ENCODE measurements around the gene HINT3. TPM values are rescaled to one million over a fixed set of nuclear protein-coding genes. Genes with fewer than 3 reads are reported as not detected.
A peak's percentile ranks its signal among the peaks of the same experiment; 100 is the strongest.

HINT3 gene
- total RNA-seq, 4 donors from 2014 or later = 31.0 to 54.8 (median 46.2) TPM

DNA sequence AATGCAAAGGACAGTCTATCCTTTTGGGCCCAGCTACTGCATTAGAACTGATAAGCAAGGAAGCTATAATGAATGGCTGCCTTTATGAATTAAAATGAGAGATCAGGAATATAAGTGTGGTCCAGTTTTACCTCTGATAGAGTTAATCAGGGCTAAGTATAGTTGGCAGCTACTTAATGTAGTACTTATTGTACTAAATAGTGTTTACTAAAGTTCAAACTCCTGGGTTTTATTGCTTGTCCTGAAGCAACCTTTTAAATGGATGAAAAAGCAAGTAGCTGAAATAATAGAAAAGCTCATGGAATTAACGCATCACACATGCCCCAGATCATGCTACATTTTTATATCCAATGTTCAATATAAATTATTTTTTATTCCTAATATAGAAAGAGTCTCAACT, 35.1 kb downstream of the HINT3 start:
- no peak for ATAC-seq
- Histone ChIP-seq H3K9me3 (no peaks in the 10 kb centered on the region), H3K36me3 (no peaks in the 10 kb centered on the region), H3K27ac (peak overlapping the region in 1 of 4 donors; percentile 28), H3K4me3 (no peak overlapping the region), H3K27me3 (no peaks in the 10 kb centered on the region), H3K4me1 (peaks cover 0 to 85% (median 3%) of the 10 kb centered on the region in 3 donors)
- WGBS, 2 donors (ENCODE audit: low coverage in 1 of 2) = 38 to 75% methylated on average over 1 of the region's 1 CpG
- TF ChIP-seq POLR2AphosphoS5 (IDR thresholded peaks at IDR 0.05) (no peak), EP300 (IDR thresholded peaks at IDR 0.05) (no peak), POLR2A (IDR thresholded peaks at IDR 0.05) (no peak)
- TF ChIP-seq, protein P1, sequence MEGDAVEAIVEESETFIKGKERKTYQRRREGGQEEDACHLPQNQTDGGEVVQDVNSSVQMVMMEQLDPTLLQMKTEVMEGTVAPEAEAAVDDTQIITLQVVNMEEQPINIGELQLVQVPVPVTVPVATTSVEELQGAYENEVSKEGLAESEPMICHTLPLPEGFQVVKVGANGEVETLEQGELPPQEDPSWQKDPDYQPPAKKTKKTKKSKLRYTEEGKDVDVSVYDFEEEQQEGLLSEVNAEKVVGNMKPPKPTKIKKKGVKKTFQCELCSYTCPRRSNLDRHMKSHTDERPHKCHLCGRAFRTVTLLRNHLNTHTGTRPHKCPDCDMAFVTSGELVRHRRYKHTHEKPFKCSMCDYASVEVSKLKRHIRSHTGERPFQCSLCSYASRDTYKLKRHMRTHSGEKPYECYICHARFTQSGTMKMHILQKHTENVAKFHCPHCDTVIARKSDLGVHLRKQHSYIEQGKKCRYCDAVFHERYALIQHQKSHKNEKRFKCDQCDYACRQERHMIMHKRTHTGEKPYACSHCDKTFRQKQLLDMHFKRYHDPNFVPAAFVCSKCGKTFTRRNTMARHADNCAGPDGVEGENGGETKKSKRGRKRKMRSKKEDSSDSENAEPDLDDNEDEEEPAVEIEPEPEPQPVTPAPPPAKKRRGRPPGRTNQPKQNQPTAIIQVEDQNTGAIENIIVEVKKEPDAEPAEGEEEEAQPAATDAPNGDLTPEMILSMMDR (IDR thresholded peaks at IDR 0.05) = no peak

DNA sequence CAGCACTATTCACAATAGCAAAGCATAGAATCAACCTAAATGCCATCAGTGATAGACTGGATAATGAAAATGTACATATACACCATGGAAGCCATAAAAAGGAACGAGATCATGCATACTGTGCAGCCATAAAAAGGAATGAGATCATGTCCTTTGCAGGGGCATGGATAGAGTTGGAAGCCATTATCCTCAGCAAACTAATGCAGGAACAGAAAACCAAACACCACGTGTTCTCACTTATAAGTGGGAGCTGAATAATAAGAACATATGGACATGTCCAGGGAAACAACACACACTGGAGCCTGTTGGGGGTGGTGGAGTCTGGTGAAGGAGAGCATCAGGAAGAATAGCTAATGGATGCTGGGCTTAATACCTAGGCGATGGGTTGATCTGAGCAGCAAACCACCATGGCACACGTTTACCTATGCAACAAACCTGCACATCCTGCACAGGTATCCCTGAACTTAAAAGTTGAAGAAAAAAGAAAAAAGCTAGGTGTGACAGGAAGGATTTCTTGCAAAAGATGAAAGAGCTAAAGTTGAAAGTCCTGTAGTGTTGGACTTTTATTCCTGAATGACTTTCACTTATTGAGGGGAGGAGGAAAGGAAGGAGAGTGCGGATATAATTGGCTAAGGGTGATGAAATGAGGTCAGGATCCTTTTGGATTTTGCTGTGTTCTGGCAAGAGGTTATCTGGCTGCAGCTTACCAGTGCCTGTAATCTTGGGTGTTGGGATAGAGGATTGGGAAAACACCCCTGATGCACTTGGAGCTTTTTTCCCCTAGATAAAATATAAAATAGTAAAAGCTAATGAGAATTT, 38.3 kb downstream of the HINT3 start:
- Histone ChIP-seq H3K27ac (no peak overlapping the region), H3K9me3 (no peaks in the 10 kb centered on the region), H3K4me1 (peaks cover 0 to 55% (median 3%) of the 10 kb centered on the region in 3 donors), H3K36me3 (peaks cover 0 to 23% of the 10 kb centered on the region in 2 donors), H3K4me3 (no peak overlapping the region), H3K27me3 (no peaks in the 10 kb centered on the region)
- peak; percentile 66 for ATAC-seq
- WGBS, 2 donors (ENCODE audit: low coverage in 1 of 2) = 64 to 74% methylated on average over 5 of the region's 5 CpGs
- TF ChIP-seq POLR2AphosphoS5 (IDR thresholded peaks at IDR 0.05) (no peak), POLR2A (IDR thresholded peaks at IDR 0.05) (no peak), EP300 (IDR thresholded peaks at IDR 0.05) (no peak)
- TF ChIP-seq, protein P1 (IDR thresholded peaks at IDR 0.05) = no peak

DNA sequence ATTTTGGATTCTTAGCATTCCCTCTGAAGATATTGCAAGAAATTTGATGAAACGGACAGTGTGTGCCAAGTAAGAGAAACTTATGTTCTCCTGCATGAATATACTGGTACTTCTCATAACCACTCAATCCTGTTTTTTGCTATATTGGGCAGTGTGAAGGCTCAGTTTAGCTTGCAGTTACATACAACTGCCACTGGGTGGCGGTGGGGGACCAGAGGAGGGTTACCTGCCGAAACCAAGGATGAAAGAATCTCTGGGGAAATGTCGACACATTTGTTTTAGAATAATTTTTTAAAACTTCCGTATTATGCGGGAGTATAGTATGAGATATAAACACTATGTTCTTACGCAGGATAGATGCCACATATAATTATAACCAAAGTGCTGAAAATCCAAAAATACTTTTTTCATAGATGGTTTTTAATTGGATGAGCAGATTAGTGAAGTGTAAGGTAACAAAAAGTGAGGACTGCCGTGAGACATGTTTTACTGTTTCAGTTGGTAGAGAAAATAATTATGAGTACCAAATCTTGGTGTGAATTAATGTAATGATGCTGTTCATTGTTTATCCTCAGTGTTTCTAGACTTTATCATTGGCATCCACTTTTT, 39.5 kb downstream of the HINT3 start:
- TF ChIP-seq POLR2AphosphoS5 (IDR thresholded peaks at IDR 0.05) = no peak
- TF ChIP-seq, protein P1 (IDR thresholded peaks at IDR 0.05) = peak; percentile 89 to 92 (median 91)
- H3K4me1 ChIP-seq = peaks cover 0 to 43% (median 3%) of the 10 kb centered on the region in 3 donors
- ATAC-seq = peak; percentile 82
- 3 to 6% methylated on average over 8 of the region's 8 CpGs for WGBS, 2 donors (ENCODE audit: low coverage in 1 of 2)
- no peaks in the 10 kb centered on the region for H3K27me3 ChIP-seq
- H3K4me3 ChIP-seq = peak overlapping the region in 1 of 2 donors; percentile 14
- no peak overlapping the region for H3K27ac ChIP-seq
- H3K9me3 ChIP-seq = no peaks in the 10 kb centered on the region
- peaks cover 0 to 30% of the 10 kb centered on the region in 2 donors for H3K36me3 ChIP-seq

DNA sequence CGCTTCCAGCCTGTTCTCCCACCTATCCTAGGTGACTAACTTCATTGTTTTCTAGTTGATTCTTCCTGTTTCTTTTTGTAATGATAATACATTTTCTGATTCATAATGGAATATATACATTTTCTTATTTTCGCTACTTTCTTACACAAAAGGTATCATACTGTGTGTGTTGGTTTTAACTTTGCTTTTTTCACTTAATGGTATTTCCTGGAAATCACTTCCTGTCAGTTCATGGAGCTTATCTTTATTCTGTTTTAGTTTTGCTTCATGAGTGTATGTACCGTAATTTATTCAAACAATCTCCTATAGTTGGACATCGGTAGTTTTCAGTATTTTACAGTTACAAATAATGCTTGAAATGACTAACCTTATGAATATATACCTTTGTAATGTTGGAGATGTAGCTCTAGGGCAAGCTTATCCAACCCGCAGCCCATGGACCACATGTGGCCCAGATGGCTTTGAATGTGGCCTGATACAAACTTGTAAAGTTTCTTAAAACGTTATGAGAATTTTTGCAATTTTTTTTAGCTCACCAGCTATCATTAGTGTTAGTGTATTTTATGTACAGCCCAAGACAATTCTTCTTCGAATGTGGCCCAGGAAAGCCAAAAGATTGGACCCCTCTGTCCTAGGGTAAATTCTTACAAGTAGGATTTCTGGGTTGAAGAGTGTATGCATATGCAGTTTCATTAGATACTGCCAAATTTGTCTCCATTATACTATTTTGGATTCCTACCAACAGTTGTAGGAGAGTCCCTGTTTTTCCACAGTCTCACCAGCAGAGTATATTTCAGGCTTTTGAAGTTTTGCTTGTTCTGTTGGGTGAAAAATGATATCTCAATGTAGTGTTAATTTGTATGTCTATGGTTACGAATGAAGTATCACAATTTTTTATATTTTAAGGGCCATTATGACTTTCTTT, 46.4 kb downstream of the HINT3 start:
- H3K4me3 ChIP-seq = no peak overlapping the region
- no peak for ATAC-seq
- 85 to 92% methylated on average over 6 to 8 of the region's 8 CpGs for WGBS, 2 donors (ENCODE audit: low coverage in 1 of 2)
- no peaks in the 10 kb centered on the region for H3K4me1 ChIP-seq
- TF ChIP-seq, protein P1 (IDR thresholded peaks at IDR 0.05) = no peak
- TF ChIP-seq POLR2AphosphoS5 (IDR thresholded peaks at IDR 0.05) (no peak), EP300 (IDR thresholded peaks at IDR 0.05) (no peak), POLR2A (IDR thresholded peaks at IDR 0.05) (no peak)
- peaks cover 0 to 62% of the 10 kb centered on the region in 2 donors for H3K36me3 ChIP-seq
- H3K27me3 ChIP-seq = no peaks in the 10 kb centered on the region
- no peaks in the 10 kb centered on the region for H3K9me3 ChIP-seq
- H3K27ac ChIP-seq = no peak overlapping the region

All from gastroesophageal sphincter (tissue), 4 donors.